ENCODE data around the gene PRRT4. TPM values are rescaled to one million over a fixed set of nuclear protein-coding genes. Genes with fewer than 3 reads are reported as not detected.

Gene PRRT4
- total RNA-seq, 1 donor from 2014 or later, result under 0.01 TPM

DNA sequence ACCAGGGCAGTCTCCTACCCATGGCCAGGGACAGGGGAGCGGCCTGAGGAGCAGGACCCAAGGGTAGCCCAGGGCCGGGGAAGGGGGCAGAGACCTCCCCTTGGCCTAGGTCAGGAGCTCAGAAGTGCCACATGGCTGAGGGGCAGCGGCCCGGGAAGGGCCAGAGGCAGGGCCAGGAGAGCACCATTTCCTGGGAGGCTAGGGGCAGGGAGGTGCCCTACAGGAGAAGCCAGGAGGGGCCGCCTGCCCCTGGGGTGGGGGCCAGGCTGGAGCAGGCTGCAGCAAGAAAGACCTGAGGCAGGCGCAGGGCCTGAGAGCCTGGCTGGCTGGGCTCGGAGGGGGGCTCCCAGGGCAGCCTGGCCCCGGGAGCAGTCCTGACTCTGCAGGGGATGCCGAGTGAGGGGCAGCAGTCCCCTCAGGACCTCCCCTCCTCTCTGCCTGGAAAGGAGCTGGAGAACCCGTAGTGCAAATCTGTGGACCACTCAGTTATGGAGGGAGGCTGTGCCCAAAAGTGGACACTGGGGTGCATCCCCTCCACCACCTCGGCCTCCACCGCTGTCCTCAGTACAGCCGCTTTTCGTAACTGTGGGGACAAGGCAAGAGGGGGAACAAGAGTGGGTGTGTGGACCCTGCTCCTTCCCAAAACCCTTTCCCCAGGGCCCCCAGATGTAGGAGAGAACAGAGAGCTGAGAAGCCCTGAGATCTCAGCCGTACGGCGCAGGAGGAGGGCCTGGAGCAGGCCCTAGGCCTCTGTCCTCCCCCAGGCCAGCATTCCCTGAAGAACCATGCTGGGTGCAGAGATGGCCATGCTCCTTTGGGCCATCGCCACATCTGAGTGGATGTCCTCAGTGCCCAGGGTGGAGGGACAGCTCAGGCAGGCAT lies 31.2 kb upstream of the PRRT4 start:
- no peak for TF ChIP-seq CTCF (IDR thresholded peaks at IDR 0.05; ENCODE audit: insufficient read depth, low read length, severe bottlenecking)
- FAIRE-seq (peak; percentile 32), DNase-seq (ENCODE audit: low read depth) (no peak)
- Histone ChIP-seq H3K36me3 (ENCODE audit: control insufficient read depth, insufficient read depth, low read length) (peaks cover 32% of the 10 kb centered on the region), H3K27me3 (ENCODE audit: control insufficient read depth, insufficient read depth, low read length) (peaks cover 2% of the 10 kb centered on the region), H3K4me3 (ENCODE audit: low read depth, low read length) (no peak overlapping the region)

DNA sequence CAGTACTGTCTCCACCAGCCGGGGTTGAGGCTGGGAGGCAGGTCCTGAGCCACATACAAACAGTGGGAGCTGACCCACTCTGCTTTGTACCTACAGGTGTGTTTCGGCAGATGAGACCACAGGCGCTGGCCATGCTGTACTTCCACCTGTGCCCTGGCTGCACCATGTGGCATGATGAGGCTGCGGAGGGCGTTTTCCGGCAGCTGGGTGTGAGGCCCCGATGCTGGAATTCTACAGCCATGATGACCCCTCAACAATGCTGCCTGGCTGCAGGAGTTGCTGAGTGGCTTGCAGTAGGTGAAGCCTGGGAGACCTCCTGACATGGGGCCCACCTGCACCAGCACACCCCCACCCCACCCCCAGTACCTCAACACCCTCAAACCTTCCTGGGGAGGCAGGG lies 30.3 kb upstream of the PRRT4 start:
- Histone ChIP-seq H3K36me3 (ENCODE audit: control insufficient read depth, insufficient read depth, low read length) (peaks cover 28% of the 10 kb centered on the region), H3K27me3 (ENCODE audit: control insufficient read depth, insufficient read depth, low read length) (peaks cover 2% of the 10 kb centered on the region), H3K4me3 (ENCODE audit: low read depth, low read length) (no peak overlapping the region)
- TF ChIP-seq CTCF (IDR thresholded peaks at IDR 0.05; ENCODE audit: insufficient read depth, low read length, severe bottlenecking), result no peak
- DNase-seq (ENCODE audit: low read depth) (no peak), FAIRE-seq (no peak)

- Histone ChIP-seq H3K27me3 (ENCODE audit: control insufficient read depth, insufficient read depth, low read length) (peaks cover 2% of the 10 kb centered on the region), H3K4me3 (ENCODE audit: low read depth, low read length) (no peak overlapping the region), H3K36me3 (ENCODE audit: control insufficient read depth, insufficient read depth, low read length) (peaks cover 24% of the 10 kb centered on the region)
- DNase-seq (ENCODE audit: low read depth) (no peak), FAIRE-seq (no peak)
- TF ChIP-seq CTCF (IDR thresholded peaks at IDR 0.05; ENCODE audit: insufficient read depth, low read length, severe bottlenecking), result no peak
Observed at GRCh38 chr7:128390871-128391565, 29.5 kb upstream of the PRRT4 start.

DNA sequence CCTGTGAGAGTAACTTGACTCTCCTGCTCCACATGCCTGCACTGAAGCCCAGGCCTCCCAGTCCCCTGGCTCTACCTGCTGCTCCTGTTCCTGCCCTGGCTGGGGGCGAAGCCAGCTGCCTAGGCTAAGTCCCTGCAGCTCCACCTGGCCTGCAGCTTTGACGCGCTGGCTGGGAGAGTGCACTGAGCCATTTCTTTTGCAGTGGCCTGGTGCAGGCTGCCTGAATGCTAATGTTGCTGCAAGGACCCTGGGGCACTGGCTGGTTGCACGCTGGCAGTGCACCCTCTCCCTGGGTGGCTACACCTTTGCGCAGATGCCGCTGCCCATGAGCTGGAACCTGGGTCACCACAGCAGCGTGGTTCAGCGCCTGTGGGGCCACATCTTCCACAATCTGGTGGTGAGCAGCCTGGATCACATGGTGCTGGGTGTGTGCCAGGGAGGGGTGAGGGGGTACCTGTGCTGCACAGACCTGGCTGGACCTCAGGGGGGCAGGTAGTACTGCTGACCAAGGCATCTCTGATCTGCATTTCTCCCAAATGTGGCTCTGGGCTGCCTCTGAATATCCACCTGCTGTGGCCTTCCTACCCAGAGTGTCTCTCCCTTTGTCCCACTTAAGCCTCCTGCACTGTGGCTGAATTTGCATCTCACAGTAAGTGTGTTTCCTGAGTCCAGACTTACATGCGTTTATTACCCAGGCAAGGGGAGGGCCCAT lies 28.3 kb upstream of the PRRT4 start:
- no peak for FAIRE-seq
- peaks cover 14% of the 10 kb centered on the region for H3K36me3 ChIP-seq (ENCODE audit: control insufficient read depth, insufficient read depth, low read length)
- H3K4me3 ChIP-seq (ENCODE audit: low read depth, low read length), result no peak overlapping the region
- DNase-seq (ENCODE audit: low read depth), result no peak
- peaks cover 2% of the 10 kb centered on the region for H3K27me3 ChIP-seq (ENCODE audit: control insufficient read depth, insufficient read depth, low read length)
- no peak for TF ChIP-seq CTCF (IDR thresholded peaks at IDR 0.05; ENCODE audit: insufficient read depth, low read length, severe bottlenecking)

- DNase-seq (ENCODE audit: low read depth) (no peak), FAIRE-seq (no peak)
- H3K27me3 ChIP-seq (ENCODE audit: control insufficient read depth, insufficient read depth, low read length), result peaks cover 2% of the 10 kb centered on the region
- no peak overlapping the region for H3K4me3 ChIP-seq (ENCODE audit: low read depth, low read length)
- TF ChIP-seq CTCF (IDR thresholded peaks at IDR 0.05; ENCODE audit: insufficient read depth, low read length, severe bottlenecking), result no peak
- peaks cover 10% of the 10 kb centered on the region for H3K36me3 ChIP-seq (ENCODE audit: control insufficient read depth, insufficient read depth, low read length)
Observed at GRCh38 chr7:128389085-128389617, 27.7 kb upstream of the PRRT4 start.

All from bronchial epithelial cell (primary cell).